Measurements from ENCODE around the gene JAZF1. TPM values are rescaled to one million over a fixed set of nuclear protein-coding genes. Genes with fewer than 3 reads are reported as not detected.

Gene JAZF1
- total RNA-seq, 1 experiment from 2014 or later: 0.95 TPM

DNA sequence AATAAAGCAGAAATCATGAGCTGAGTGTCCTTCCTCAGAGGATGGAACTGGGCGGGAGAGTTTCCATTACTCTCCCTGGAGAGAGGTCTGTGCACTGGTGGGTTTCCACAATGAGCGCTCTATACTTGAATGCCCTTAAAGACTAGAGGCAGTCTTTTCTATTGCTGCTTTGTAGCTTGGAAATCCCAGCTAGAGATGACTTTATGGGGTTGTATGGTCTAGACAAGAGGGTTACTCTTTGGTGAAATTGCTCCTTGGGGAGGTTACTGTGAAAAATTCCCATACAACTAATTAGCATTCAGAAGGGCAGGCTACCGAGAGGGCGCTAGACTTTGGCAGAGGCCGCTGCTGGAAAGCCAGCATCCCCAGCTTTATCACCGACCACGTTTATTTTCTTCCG, 303.8 kb downstream of the JAZF1 start:
- H3K27ac Mint-ChIP-seq (ENCODE audit: unreplicated experiment): no peak overlapping the region
- CTCF ChIA-PET: no interaction called here

DNA sequence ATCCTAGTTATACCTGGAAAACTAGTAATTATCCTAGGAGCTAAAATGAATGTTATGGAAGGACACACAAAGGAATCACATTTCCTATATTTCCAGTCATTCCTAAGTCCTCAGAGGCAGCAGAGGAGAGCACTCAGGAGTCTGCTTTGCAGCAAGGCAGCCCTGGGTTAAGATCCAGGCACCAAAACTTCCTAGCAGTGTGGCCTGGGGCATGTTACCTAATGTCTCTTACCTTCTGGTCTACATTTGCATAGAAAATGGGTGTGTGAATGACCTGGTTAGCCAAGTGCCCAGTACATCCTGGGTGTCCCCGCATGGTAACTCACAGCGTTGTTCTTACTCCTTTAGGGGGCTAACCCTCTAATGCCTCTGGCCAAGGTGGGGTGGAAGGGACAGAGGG, 304.8 kb downstream of the JAZF1 start:
- Mint-ChIP-seq H3K27me3 (ENCODE audit: insufficient read depth, unreplicated experiment) (peaks cover 17% of the 10 kb centered on the region), H3K27ac (ENCODE audit: unreplicated experiment) (no peak overlapping the region), H3K4me3 (ENCODE audit: unreplicated experiment) (no peak overlapping the region), H3K36me3 (ENCODE audit: insufficient read depth, unreplicated experiment) (no peaks in the 10 kb centered on the region), H3K9me3 (ENCODE audit: unreplicated experiment) (no peaks in the 10 kb centered on the region), H3K4me1 (ENCODE audit: low read depth, unreplicated experiment) (no peaks in the 10 kb centered on the region)
- Histone ChIP-seq H3K4me1 (no peaks in the 10 kb centered on the region), H3K9me3 (no peaks in the 10 kb centered on the region), H3K4me3 (ENCODE audit: low read depth, low read length) (no peak overlapping the region), H3K27me3 (replicated peaks; ENCODE audit: control insufficient read depth, insufficient read depth, low read length) (no peaks in the 10 kb centered on the region; the same call in none of the 2 replicates), H3K36me3 (ENCODE audit: control insufficient read depth, insufficient read depth, low read length) (no peaks in the 10 kb centered on the region)
- intact Hi-C loops (cut with micrococcal nuclease; ENCODE audit: unreplicated experiment): no loop called here
- ChIA-PET POLR2A (no interaction called here), CTCF (no interaction called here)
- BruUV-seq (replicated peaks): no TSS peak
- DNase-seq: no peak
- TF ChIP-seq CTCF (IDR thresholded peaks at IDR 0.05; ENCODE audit: insufficient read depth in 1 of 2, low read depth in 1 of 2, low read length in 1 of 2, severe bottlenecking in 1 of 2, unreplicated experiment in 1 of 2): no peak

More for the DNA sequence above, 303.8 kb downstream of the JAZF1 start:
- intact Hi-C loops (cut with micrococcal nuclease; ENCODE audit: unreplicated experiment): no loop called here
- H3K9me3 Mint-ChIP-seq (ENCODE audit: unreplicated experiment): no peaks in the 10 kb centered on the region
- Histone ChIP-seq H3K27me3 (replicated peaks; ENCODE audit: control insufficient read depth, insufficient read depth, low read length) (no peaks in the 10 kb centered on the region; the same call in none of the 2 replicates), H3K9me3 (no peaks in the 10 kb centered on the region), H3K36me3 (ENCODE audit: control insufficient read depth, insufficient read depth, low read length) (no peaks in the 10 kb centered on the region), H3K4me3 (ENCODE audit: low read depth, low read length) (no peak overlapping the region), H3K4me1 (no peaks in the 10 kb centered on the region)
- H3K4me1 Mint-ChIP-seq (ENCODE audit: low read depth, unreplicated experiment): no peaks in the 10 kb centered on the region
- peaks cover 17% of the 10 kb centered on the region for H3K27me3 Mint-ChIP-seq (ENCODE audit: insufficient read depth, unreplicated experiment)
- POLR2A ChIA-PET: no interaction called here
- BruUV-seq (replicated peaks): no TSS peak
- TF ChIP-seq CTCF (IDR thresholded peaks at IDR 0.05; ENCODE audit: insufficient read depth in 1 of 2, low read depth in 1 of 2, low read length in 1 of 2, severe bottlenecking in 1 of 2, unreplicated experiment in 1 of 2): no peak
- no peak for DNase-seq
- no peak overlapping the region for H3K4me3 Mint-ChIP-seq (ENCODE audit: unreplicated experiment)
- H3K36me3 Mint-ChIP-seq (ENCODE audit: insufficient read depth, unreplicated experiment): no peaks in the 10 kb centered on the region

DNA sequence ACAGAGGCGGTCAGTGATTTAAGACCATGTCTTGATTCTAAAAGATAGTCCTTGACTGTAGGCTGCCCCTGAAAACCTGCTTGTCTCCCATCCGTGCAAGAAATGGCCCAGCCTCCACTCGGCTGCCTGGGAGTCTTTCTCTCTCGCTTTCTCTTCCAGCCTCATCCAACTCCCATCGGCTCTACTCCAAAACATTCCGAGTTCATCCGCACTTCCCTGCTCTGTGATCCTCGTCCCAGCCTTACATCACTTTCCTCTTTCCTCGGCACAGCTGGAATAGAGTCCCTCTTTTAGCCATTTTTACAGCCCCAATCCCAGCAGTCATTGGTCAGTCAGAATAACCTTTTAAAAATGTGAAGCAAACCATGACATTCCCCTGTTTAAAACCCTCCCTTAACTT, 305.5 kb downstream of the JAZF1 start:
- ChIA-PET CTCF (no interaction called here), POLR2A (no interaction called here)
- Mint-ChIP-seq H3K4me3 (ENCODE audit: unreplicated experiment) (no peak overlapping the region), H3K27me3 (ENCODE audit: insufficient read depth, unreplicated experiment) (peaks cover 17% of the 10 kb centered on the region), H3K9me3 (ENCODE audit: unreplicated experiment) (no peaks in the 10 kb centered on the region), H3K27ac (ENCODE audit: unreplicated experiment) (no peak overlapping the region), H3K4me1 (ENCODE audit: low read depth, unreplicated experiment) (no peaks in the 10 kb centered on the region), H3K36me3 (ENCODE audit: insufficient read depth, unreplicated experiment) (no peaks in the 10 kb centered on the region)
- Histone ChIP-seq H3K4me3 (ENCODE audit: low read depth, low read length) (no peak overlapping the region), H3K27me3 (replicated peaks; ENCODE audit: control insufficient read depth, insufficient read depth, low read length) (no peaks in the 10 kb centered on the region; the same call in none of the 2 replicates), H3K9me3 (no peaks in the 10 kb centered on the region), H3K36me3 (ENCODE audit: control insufficient read depth, insufficient read depth, low read length) (no peaks in the 10 kb centered on the region), H3K4me1 (no peaks in the 10 kb centered on the region)
- BruUV-seq (replicated peaks): no TSS peak
- no peak for DNase-seq
- intact Hi-C loops (cut with micrococcal nuclease; ENCODE audit: unreplicated experiment): no loop called here
- no peak for TF ChIP-seq CTCF (IDR thresholded peaks at IDR 0.05; ENCODE audit: insufficient read depth in 1 of 2, low read depth in 1 of 2, low read length in 1 of 2, severe bottlenecking in 1 of 2, unreplicated experiment in 1 of 2)
